ENCODE data around the gene LTBP1. TPM values are rescaled to one million over a fixed set of nuclear protein-coding genes. Genes with fewer than 3 reads are reported as not detected.

Gene LTBP1
- total and polyA plus RNA-seq, 4 donors, result 5.8 to 57.6 (median 10.2) TPM

- no peak overlapping the region for H3K9ac ChIP-seq (ENCODE audit: low read depth in 1 of 2, low read length in 2 of 2)
- 92% methylated on average over 1 of the region's 1 CpG for WGBS
- H3K27me3 ChIP-seq (ENCODE audit: control insufficient read depth in 4 of 4, insufficient read depth in 4 of 4, low read length in 3 of 4), result no peaks in the 10 kb centered on the region
- no peak for DNase-seq (ENCODE audit: low spot score)
- no peak overlapping the region for H3K4me3 ChIP-seq (ENCODE audit: low read depth in 1 of 3, low read length in 3 of 3)
- peaks cover 0 to 2% (median 0%) of the 10 kb centered on the region in 4 donors for H3K9me3 ChIP-seq (ENCODE audit: control insufficient read depth in 4 of 4, low read length in 3 of 4)
- no peaks in the 10 kb centered on the region for H3K4me1 ChIP-seq (ENCODE audit: control insufficient read depth in 4 of 4, insufficient read depth in 4 of 4, low read length in 3 of 4)
- no peaks in the 10 kb centered on the region for H3K36me3 ChIP-seq (ENCODE audit: control insufficient read depth in 4 of 4, insufficient read depth in 3 of 4, low read depth in 1 of 4, low read length in 3 of 4)
- TF ChIP-seq MAX (IDR thresholded peaks at IDR 0.05), result no peak
- no peak for TF ChIP-seq SP1 (IDR thresholded peaks at IDR 0.05)
- no peak for TF ChIP-seq FOXA2 (IDR thresholded peaks at IDR 0.05)
- TF ChIP-seq YY1 (IDR thresholded peaks at IDR 0.05), result no peak
- no peak for TF ChIP-seq HNF4A (conservative IDR thresholded peaks at IDR 0.05)
- TF ChIP-seq, protein P1, sequence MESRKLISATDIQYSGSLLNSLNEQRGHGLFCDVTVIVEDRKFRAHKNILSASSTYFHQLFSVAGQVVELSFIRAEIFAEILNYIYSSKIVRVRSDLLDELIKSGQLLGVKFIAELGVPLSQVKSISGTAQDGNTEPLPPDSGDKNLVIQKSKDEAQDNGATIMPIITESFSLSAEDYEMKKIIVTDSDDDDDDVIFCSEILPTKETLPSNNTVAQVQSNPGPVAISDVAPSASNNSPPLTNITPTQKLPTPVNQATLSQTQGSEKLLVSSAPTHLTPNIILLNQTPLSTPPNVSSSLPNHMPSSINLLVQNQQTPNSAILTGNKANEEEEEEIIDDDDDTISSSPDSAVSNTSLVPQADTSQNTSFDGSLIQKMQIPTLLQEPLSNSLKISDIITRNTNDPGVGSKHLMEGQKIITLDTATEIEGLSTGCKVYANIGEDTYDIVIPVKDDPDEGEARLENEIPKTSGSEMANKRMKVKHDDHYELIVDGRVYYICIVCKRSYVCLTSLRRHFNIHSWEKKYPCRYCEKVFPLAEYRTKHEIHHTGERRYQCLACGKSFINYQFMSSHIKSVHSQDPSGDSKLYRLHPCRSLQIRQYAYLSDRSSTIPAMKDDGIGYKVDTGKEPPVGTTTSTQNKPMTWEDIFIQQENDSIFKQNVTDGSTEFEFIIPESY (IDR thresholded peaks at IDR 0.05), result no peak
- no peak for TF ChIP-seq HNF4G (IDR thresholded peaks at IDR 0.05)
- no peak for TF ChIP-seq JUND (IDR thresholded peaks at IDR 0.05)
- TF ChIP-seq, protein P2, sequence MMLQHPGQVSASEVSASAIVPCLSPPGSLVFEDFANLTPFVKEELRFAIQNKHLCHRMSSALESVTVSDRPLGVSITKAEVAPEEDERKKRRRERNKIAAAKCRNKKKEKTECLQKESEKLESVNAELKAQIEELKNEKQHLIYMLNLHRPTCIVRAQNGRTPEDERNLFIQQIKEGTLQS (IDR thresholded peaks at IDR 0.05), result no peak
- TF ChIP-seq CTCF (IDR thresholded peaks at IDR 0.05; ENCODE audit: low read depth, low read length, missing input control), result no peak
- TF ChIP-seq REST (IDR thresholded peaks at IDR 0.05), result no peak
- TF ChIP-seq RXRA (IDR thresholded peaks at IDR 0.05), result no peak
- no peak for TF ChIP-seq GABPA (IDR thresholded peaks at IDR 0.05 in 1 of 2, conservative IDR thresholded peaks at IDR 0.05 in 1 of 2)
- TF ChIP-seq RAD21 (IDR thresholded peaks at IDR 0.05), result no peak
- TF ChIP-seq FOXA1 (IDR thresholded peaks at IDR 0.05), result no peak
- no peak for TF ChIP-seq EGR1 (IDR thresholded peaks at IDR 0.05; ENCODE audit: low read depth in 2 of 2)
- H3K27ac ChIP-seq (ENCODE audit: low read depth in 1 of 2, low read length in 2 of 2), result no peak overlapping the region
These were observed 44.6 kb upstream of the LTBP1 start for GRCh38 chr2:32902174-32902573.

- TF ChIP-seq, protein P1 (IDR thresholded peaks at IDR 0.05), result no peak
- TF ChIP-seq HNF4G (IDR thresholded peaks at IDR 0.05) (no peak), HNF4A (conservative IDR thresholded peaks at IDR 0.05) (no peak), FOXA2 (IDR thresholded peaks at IDR 0.05) (no peak), REST (IDR thresholded peaks at IDR 0.05) (no peak), RAD21 (IDR thresholded peaks at IDR 0.05) (no peak), MAX (IDR thresholded peaks at IDR 0.05) (no peak)
- DNase-seq (ENCODE audit: low spot score), result no peak
- H3K9ac ChIP-seq (ENCODE audit: low read depth in 1 of 2, low read length in 2 of 2), result no peak overlapping the region
These were observed 43.8 kb upstream of the LTBP1 start for GRCh38 chr2:32902986-32903385.

More at GRCh38 chr2:32902986-32903385, 43.8 kb upstream of the LTBP1 start:
- Histone ChIP-seq H3K27me3 (ENCODE audit: control insufficient read depth in 4 of 4, insufficient read depth in 4 of 4, low read length in 3 of 4) (no peaks in the 10 kb centered on the region), H3K9me3 (ENCODE audit: control insufficient read depth in 4 of 4, low read length in 3 of 4) (no peaks in the 10 kb centered on the region), H3K4me3 (ENCODE audit: low read depth in 1 of 3, low read length in 3 of 3) (no peak overlapping the region), H3K27ac (ENCODE audit: low read depth in 1 of 2, low read length in 2 of 2) (no peak overlapping the region), H3K36me3 (ENCODE audit: control insufficient read depth in 4 of 4, insufficient read depth in 3 of 4, low read depth in 1 of 4, low read length in 3 of 4) (no peaks in the 10 kb centered on the region), H3K4me1 (ENCODE audit: control insufficient read depth in 4 of 4, insufficient read depth in 4 of 4, low read length in 3 of 4) (no peaks in the 10 kb centered on the region)
- 66% methylated on average over 4 of the region's 4 CpGs for WGBS

All from liver (tissue), 9 donors.